HG03045 (cell line): ENCODE data around the gene FOXA3.
A peak's percentile ranks its signal among the peaks of the same experiment; 100 is the strongest.

Experiments used
- ATAC-seq: cut with Tn5 transposase; IDR thresholded peaks from one replicate; pipeline ENCODE4 v1.9.1; 2021; ENCODE audit warnings: mild to moderate bottlenecking, moderate library complexity; ENCODE audit not compliant: unreplicated experiment

The FOXA3 gene

GRCh38 chr19:45863840-45864628 lies at the start of gene FOXA3:
TSS of gene FOXA3 (plus strand) at chr19:45864326. CDS start at chr19:45864457, 131 bp downstream.
- ATAC-seq, result no peak

- no peak for ATAC-seq
Observed at GRCh38 chr19:45814851-45815480, 49.2 kb upstream of the FOXA3 start, which contains the start of gene RSPH6A. TSS of gene RSPH6A (minus strand) at chr19:45815308. CDS start at chr19:45815176, 132 bp downstream.

GRCh38 chr19:45815481-45816216 lies 48.5 kb upstream of the FOXA3 start:
- ATAC-seq, result no peak

GRCh38 chr19:45816236-45817009 lies 47.7 kb upstream of the FOXA3 start:
- no peak for ATAC-seq

- ATAC-seq, result peak; percentile 69
Observed at GRCh38 chr19:45817010-45817724, 47.0 kb upstream of the FOXA3 start.

- ATAC-seq, result no peak
Observed at GRCh38 chr19:45817725-45818301, 46.3 kb upstream of the FOXA3 start.

GRCh38 chr19:45819769-45820168 lies 44.4 kb upstream of the FOXA3 start:
- no peak for ATAC-seq

GRCh38 chr19:45820413-45821102 lies 43.6 kb upstream of the FOXA3 start:
- ATAC-seq, result no peak

GRCh38 chr19:45821103-45821521 lies 43.0 kb upstream of the FOXA3 start:
- ATAC-seq, result no peak

GRCh38 chr19:45821570-45821969 lies 42.6 kb upstream of the FOXA3 start:
- no peak for ATAC-seq

- no peak for ATAC-seq
Observed at GRCh38 chr19:45822716-45823115, 41.4 kb upstream of the FOXA3 start.

- no peak for ATAC-seq
Observed at GRCh38 chr19:45823182-45823581, 40.9 kb upstream of the FOXA3 start.

GRCh38 chr19:45824041-45824471 lies 40.1 kb upstream of the FOXA3 start:
- no peak for ATAC-seq

GRCh38 chr19:45824531-45825262 lies 39.4 kb upstream of the FOXA3 start:
- no peak for ATAC-seq

- no peak for ATAC-seq
Observed at GRCh38 chr19:45825263-45825605, 38.9 kb upstream of the FOXA3 start.

- ATAC-seq, result no peak
Observed at GRCh38 chr19:45825917-45826893, 37.9 kb upstream of the FOXA3 start.

- ATAC-seq, result no peak
Observed at GRCh38 chr19:45826934-45827333, 37.2 kb upstream of the FOXA3 start.
